GM23338 (cell line): ENCODE data around the gene NFKB2.

Experiments used
- CTCF ChIP-seq, 2 experiments: fragments of 200-600 bp in 1 of 2; sonication (generic) in 1 of 2; conservative IDR thresholded peaks; 2 replicates each; pipeline versions ENCODE4 v1.5.1 to v1.6.1; 2016 to 2017; ENCODE audit warnings: antibody characterized with exemption in 2 of 2, low read depth in 2 of 2, mild to moderate bottlenecking in 2 of 2, moderate library complexity in 1 of 2
- EZH2 ChIP-seq: fragments of 200-600 bp; sonication (generic); IDR thresholded peaks from one replicate; pipeline ENCODE4 v1.8.0; 2017; ENCODE audit warnings: antibody characterized with exemption, mild to moderate bottlenecking, low read depth; ENCODE audit not compliant: unreplicated experiment
- JUNB ChIP-seq: IDR thresholded peaks from one replicate; pipeline ENCODE4 v1.6.1; 2016; ENCODE audit warnings: antibody characterized with exemption; ENCODE audit not compliant: unreplicated experiment
- POLR2AphosphoS5 ChIP-seq: IDR thresholded peaks from 2 replicates; pipeline ENCODE4 v1.6.1; 2016; ENCODE audit warnings: antibody characterized with exemption, low read depth
- ZNF114 ChIP-seq: fragments of 250-450 bp; sonication (Bioruptor Pico); IDR thresholded peaks from 2 replicates; pipeline ENCODE4 v1.5.0; 2020; ENCODE audit warnings: mild to moderate bottlenecking, moderate library complexity

GRCh38 chr10:102392306-102392705, 3.2 kb upstream of the NFKB2 start:
- TF ChIP-seq POLR2AphosphoS5 (no peak), CTCF (conservative IDR thresholded peaks at IDR 0.05; ENCODE audit: low read depth in 2 of 2) (no peak), EZH2 (no peak), ZNF114 (CRISPR knock-in tag) (no peak), JUNB (no peak)
